ENCODE results near the gene ITGAD.

ITGAD gene

DNA sequence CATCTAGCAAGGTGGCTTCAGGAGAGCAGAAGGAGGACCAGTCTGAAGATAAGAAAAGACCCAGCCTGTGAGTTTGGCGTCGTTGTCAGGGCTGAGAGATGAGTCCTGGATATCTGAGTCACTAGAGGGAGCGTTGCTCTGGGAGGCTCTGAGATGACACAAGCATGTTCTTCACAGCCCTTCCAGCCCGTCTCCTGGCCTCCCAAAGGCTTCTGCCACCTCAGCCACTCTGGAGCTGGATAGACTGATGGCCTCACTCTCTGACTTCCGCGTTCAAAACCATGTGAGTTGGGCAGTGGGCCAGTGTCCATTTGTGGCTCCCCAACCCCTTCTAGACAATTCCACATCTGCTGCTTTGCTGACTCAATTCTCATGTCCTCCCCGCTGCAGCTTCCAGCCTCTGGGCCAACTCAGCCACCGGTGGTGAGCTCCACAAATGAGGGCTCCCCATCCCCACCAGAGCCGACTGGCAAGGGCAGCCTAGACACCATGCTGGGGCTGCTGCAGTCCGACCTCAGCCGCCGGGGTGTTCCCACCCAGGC lies 81.1 kb downstream of the ITGAD start:
- no peak overlapping the region for H3K4me2 ChIP-seq (ENCODE audit: low read length)
- H3K9me3 ChIP-seq (ENCODE audit: control insufficient read depth, insufficient read depth, low read length), result no peaks in the 10 kb centered on the region
- peaks cover 12% of the 10 kb centered on the region for H3K27me3 ChIP-seq (ENCODE audit: control insufficient read depth, low read length)
- H4K20me1 ChIP-seq (ENCODE audit: control insufficient read depth, insufficient read depth, low read depth, low read length), result no peaks in the 10 kb centered on the region
- peaks cover 12% of the 10 kb centered on the region for H3K4me1 ChIP-seq (ENCODE audit: control insufficient read depth, low read length)
- H3K79me2 ChIP-seq (ENCODE audit: control insufficient read depth, low read length), result no peaks in the 10 kb centered on the region
- H3K4me3 ChIP-seq (ENCODE audit: low read length), result no peak overlapping the region
- TF ChIP-seq, protein P1, sequence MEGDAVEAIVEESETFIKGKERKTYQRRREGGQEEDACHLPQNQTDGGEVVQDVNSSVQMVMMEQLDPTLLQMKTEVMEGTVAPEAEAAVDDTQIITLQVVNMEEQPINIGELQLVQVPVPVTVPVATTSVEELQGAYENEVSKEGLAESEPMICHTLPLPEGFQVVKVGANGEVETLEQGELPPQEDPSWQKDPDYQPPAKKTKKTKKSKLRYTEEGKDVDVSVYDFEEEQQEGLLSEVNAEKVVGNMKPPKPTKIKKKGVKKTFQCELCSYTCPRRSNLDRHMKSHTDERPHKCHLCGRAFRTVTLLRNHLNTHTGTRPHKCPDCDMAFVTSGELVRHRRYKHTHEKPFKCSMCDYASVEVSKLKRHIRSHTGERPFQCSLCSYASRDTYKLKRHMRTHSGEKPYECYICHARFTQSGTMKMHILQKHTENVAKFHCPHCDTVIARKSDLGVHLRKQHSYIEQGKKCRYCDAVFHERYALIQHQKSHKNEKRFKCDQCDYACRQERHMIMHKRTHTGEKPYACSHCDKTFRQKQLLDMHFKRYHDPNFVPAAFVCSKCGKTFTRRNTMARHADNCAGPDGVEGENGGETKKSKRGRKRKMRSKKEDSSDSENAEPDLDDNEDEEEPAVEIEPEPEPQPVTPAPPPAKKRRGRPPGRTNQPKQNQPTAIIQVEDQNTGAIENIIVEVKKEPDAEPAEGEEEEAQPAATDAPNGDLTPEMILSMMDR (IDR thresholded peaks at IDR 0.05; ENCODE audit: low read depth, low read length, poor library complexity, severe bottlenecking), result no peak
- TF ChIP-seq EZH2phosphoT487 (IDR thresholded peaks at IDR 0.05; ENCODE audit: borderline replicate concordance, low read length), result no peak
- H3K36me3 ChIP-seq (ENCODE audit: control insufficient read depth, low read length), result no peaks in the 10 kb centered on the region
- no peaks in the 10 kb centered on the region for H3K9me2 ChIP-seq (replicated peaks; ENCODE audit: control insufficient read depth, low read length)
- no peak overlapping the region for H3K27ac ChIP-seq (ENCODE audit: low read depth, low read length)
- no peaks in the 10 kb centered on the region for H3F3A ChIP-seq (ENCODE audit: control insufficient read depth, insufficient read depth)

DNA sequence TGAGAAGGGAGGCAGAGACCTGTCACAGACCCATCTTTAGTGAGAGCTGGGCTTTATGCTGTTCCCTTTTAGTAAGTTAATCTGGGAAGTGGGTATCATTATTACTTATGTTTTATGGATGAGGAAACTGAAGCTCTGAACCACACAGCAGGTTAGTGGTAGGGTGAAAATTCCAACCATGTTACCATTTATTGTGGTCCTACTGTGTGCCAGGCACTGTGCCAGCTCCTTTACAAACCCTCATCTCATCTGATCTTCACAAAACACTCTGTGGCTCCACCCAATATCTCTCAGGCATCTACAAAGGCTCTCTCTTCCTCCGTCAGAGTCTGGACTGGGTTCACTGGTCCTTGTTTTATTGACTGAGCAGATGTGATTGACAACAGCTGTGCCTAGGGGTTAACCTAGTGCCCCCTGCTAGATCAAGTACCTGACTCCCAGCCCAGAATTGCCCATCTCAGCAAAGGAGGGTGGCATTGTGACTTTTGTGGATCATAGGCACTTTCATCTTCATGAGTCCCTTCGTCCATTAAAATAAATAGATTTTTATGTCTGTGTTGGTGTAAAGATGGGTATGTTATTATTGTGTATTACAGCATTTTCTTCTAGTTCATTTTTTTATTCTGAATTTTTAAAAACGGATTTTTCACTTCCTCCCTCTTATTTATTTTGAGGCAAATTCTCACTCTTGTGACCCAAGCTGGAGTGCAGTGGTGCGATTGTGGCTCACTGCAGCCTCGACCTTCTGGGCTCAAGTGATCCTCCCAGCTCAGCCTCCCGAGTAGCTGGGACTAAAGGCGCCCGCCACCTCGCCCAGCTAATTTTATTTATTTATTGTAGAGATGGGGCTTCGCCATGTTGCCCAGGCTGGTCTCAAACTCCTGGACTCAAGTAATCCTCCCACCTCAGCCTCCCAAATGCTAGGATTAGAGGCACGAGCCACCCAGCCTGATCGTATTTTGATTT lies 81.9 kb downstream of the ITGAD start:
- no peaks in the 10 kb centered on the region for H3K9me3 ChIP-seq (ENCODE audit: control insufficient read depth, insufficient read depth, low read length)
- no peak overlapping the region for H3K4me3 ChIP-seq (ENCODE audit: low read length)
- TF ChIP-seq, protein P1 (IDR thresholded peaks at IDR 0.05; ENCODE audit: low read depth, low read length, poor library complexity, severe bottlenecking), result no peak
- TF ChIP-seq EZH2phosphoT487 (IDR thresholded peaks at IDR 0.05; ENCODE audit: borderline replicate concordance, low read length), result no peak
- H3F3A ChIP-seq (ENCODE audit: control insufficient read depth, insufficient read depth), result no peaks in the 10 kb centered on the region
- H3K79me2 ChIP-seq (ENCODE audit: control insufficient read depth, low read length), result no peaks in the 10 kb centered on the region
- no peaks in the 10 kb centered on the region for H3K36me3 ChIP-seq (ENCODE audit: control insufficient read depth, low read length)
- peaks cover 12% of the 10 kb centered on the region for H3K4me1 ChIP-seq (ENCODE audit: control insufficient read depth, low read length)
- H3K27ac ChIP-seq (ENCODE audit: low read depth, low read length), result no peak overlapping the region
- H3K9me2 ChIP-seq (replicated peaks; ENCODE audit: control insufficient read depth, low read length), result no peaks in the 10 kb centered on the region
- peaks cover 14% of the 10 kb centered on the region for H3K27me3 ChIP-seq (ENCODE audit: control insufficient read depth, low read length)
- H3K4me2 ChIP-seq (ENCODE audit: low read length), result no peak overlapping the region
- H4K20me1 ChIP-seq (ENCODE audit: control insufficient read depth, insufficient read depth, low read depth, low read length), result no peaks in the 10 kb centered on the region

DNA sequence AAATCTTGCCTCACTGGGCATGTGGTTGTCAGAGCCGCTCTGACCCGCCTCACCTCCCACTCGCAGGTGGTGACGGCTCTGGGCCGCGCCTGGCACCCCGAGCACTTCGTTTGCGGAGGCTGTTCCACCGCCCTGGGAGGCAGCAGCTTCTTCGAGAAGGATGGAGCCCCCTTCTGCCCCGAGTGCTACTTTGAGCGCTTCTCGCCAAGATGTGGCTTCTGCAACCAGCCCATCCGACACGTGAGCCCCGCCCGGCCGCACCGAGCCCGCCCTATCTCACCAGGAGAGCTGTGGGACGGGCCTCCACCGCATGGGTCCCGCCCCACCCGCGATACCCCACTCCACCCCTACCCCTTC lies 82.8 kb downstream of the ITGAD start:
- Histone ChIP-seq H4K20me1 (ENCODE audit: control insufficient read depth, insufficient read depth, low read depth, low read length) (no peaks in the 10 kb centered on the region), H3K4me3 (ENCODE audit: low read length) (no peak overlapping the region), H3K36me3 (ENCODE audit: control insufficient read depth, low read length) (no peaks in the 10 kb centered on the region), H3F3A (ENCODE audit: control insufficient read depth, insufficient read depth) (no peaks in the 10 kb centered on the region), H3K27me3 (ENCODE audit: control insufficient read depth, low read length) (peaks cover 18% of the 10 kb centered on the region), H3K9me2 (replicated peaks; ENCODE audit: control insufficient read depth, low read length) (no peaks in the 10 kb centered on the region), H3K79me2 (ENCODE audit: control insufficient read depth, low read length) (no peaks in the 10 kb centered on the region), H3K27ac (ENCODE audit: low read depth, low read length) (no peak overlapping the region), H3K4me1 (ENCODE audit: control insufficient read depth, low read length) (peaks cover 12% of the 10 kb centered on the region), H3K9me3 (ENCODE audit: control insufficient read depth, insufficient read depth, low read length) (no peaks in the 10 kb centered on the region), H3K4me2 (ENCODE audit: low read length) (no peak overlapping the region)
- no peak for TF ChIP-seq EZH2phosphoT487 (IDR thresholded peaks at IDR 0.05; ENCODE audit: borderline replicate concordance, low read length)
- TF ChIP-seq, protein P1 (IDR thresholded peaks at IDR 0.05; ENCODE audit: low read depth, low read length, poor library complexity, severe bottlenecking), result no peak
